ENCODE measurements around the gene MTFP1. TPM values are rescaled to one million over a fixed set of nuclear protein-coding genes. Genes with fewer than 3 reads are reported as not detected.

The MTFP1 gene
- total RNA-seq, 2 donors from 2014 or later, result 1.9 to 6.4 TPM

GRCh38 chr22:30420347-30421125 is 5.0 kb upstream of the MTFP1 start:
- no peak for ATAC-seq (ENCODE audit: insufficient number of reproducible peaks, low FRiP score, low read depth)
- no peak for DNase-seq (ENCODE audit: low spot score)
- Histone ChIP-seq H3K36me3 (peaks cover 30% of the 10 kb centered on the region), H3K4me1 (ENCODE audit: control insufficient read depth in 1 of 2, low read depth in 2 of 2) (peaks cover 15 to 44% of the 10 kb centered on the region in 2 donors), H3K4me3 (no peak overlapping the region), H3K9me3 (no peaks in the 10 kb centered on the region), H3K27me3 (replicated peaks; ENCODE audit: insufficient read depth) (no peaks in the 10 kb centered on the region), H3K27ac (peak overlapping the region; percentile 37 to 98)
- no peak for TF ChIP-seq CTCF (IDR thresholded peaks at IDR 0.05)

DNA sequence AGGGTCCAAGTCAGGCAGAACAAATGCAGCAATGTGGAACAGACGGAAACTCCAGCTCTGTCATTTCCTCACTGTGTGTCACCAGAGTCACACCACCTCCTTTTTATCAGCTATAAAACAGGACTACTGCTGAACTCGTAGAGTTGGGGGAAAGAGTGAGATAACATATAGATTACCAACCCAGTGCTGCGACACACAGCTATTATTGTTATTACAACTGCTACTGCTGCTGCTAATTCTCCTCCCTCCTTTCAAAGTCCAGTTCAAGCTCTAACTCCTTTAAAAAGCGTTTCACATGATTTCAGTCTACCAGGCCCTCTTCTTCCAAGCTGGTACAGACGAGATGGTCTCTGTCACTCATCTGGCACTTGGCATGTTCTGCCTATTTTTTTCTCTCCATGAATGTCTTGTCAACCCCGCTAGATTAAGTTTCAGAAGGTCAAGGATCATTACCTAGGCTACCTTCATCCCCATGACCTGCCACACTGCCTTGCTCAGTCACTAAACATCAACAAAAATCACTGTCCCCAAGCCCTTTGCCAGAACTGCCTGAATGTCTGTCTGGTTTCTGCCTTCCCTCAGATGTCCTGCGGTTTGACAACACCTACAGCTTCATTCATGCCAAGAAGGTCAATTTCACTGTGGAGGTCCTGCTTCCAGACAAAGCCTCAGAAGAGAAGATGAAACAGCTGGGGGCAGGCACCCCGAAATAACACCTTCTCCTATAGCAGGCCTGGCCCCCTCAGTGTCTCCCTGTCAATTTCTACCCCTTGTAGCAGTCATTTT is 3.7 kb upstream of the MTFP1 start:
- TF ChIP-seq CTCF (IDR thresholded peaks at IDR 0.05), result no peak
- H3K4me1 ChIP-seq (ENCODE audit: control insufficient read depth in 1 of 2, low read depth in 2 of 2), result peaks cover 19 to 53% of the 10 kb centered on the region in 2 donors
- peaks cover 16% of the 10 kb centered on the region for H3K36me3 ChIP-seq
- no peak for DNase-seq (ENCODE audit: low spot score)
- ATAC-seq (ENCODE audit: insufficient number of reproducible peaks, low FRiP score, low read depth), result no peak
- H3K27me3 ChIP-seq (replicated peaks; ENCODE audit: insufficient read depth), result no peaks in the 10 kb centered on the region
- peak overlapping the region; percentile 97 to 98 for H3K27ac ChIP-seq
- H3K9me3 ChIP-seq, result no peaks in the 10 kb centered on the region
- H3K4me3 ChIP-seq, result peak overlapping the region; percentile 83

- peak overlapping the region; percentile 83 for H3K4me3 ChIP-seq
- DNase-seq (ENCODE audit: low spot score) (peak; percentile 72), ATAC-seq (ENCODE audit: insufficient number of reproducible peaks, low FRiP score, low read depth) (peak; percentile 18)
- no peaks in the 10 kb centered on the region for H3K27me3 ChIP-seq (replicated peaks; ENCODE audit: insufficient read depth)
- no peaks in the 10 kb centered on the region for H3K9me3 ChIP-seq
- H3K4me1 ChIP-seq (ENCODE audit: control insufficient read depth in 1 of 2, low read depth in 2 of 2), result peaks cover 19 to 53% of the 10 kb centered on the region in 2 donors
- H3K36me3 ChIP-seq, result peaks cover 13% of the 10 kb centered on the region
- TF ChIP-seq CTCF (IDR thresholded peaks at IDR 0.05), result no peak
- peak overlapping the region; percentile 97 to 98 for H3K27ac ChIP-seq
These were observed 2.9 kb upstream of the MTFP1 start for GRCh38 chr22:30422481-30423300.

GRCh38 chr22:30423301-30423958 is 2.1 kb upstream of the MTFP1 start:
- ATAC-seq (ENCODE audit: insufficient number of reproducible peaks, low FRiP score, low read depth), result peak; percentile 37

More at GRCh38 chr22:30423301-30423958, 2.1 kb upstream of the MTFP1 start:
- no peak for DNase-seq (ENCODE audit: low spot score)
- H3K4me3 ChIP-seq, result peak overlapping the region; percentile 83
- H3K27me3 ChIP-seq (replicated peaks; ENCODE audit: insufficient read depth), result no peaks in the 10 kb centered on the region
- H3K4me1 ChIP-seq (ENCODE audit: control insufficient read depth in 1 of 2, low read depth in 2 of 2), result peaks cover 19 to 53% of the 10 kb centered on the region in 2 donors
- H3K9me3 ChIP-seq, result no peaks in the 10 kb centered on the region
- peak overlapping the region; percentile 97 to 98 for H3K27ac ChIP-seq
- peak; percentile 7 for TF ChIP-seq CTCF (IDR thresholded peaks at IDR 0.05)
- peaks cover 6% of the 10 kb centered on the region for H3K36me3 ChIP-seq

All from thoracic aorta (tissue), 2 donors.